Neutrophil (primary cell): Measurements from ENCODE around the gene AP2B1.
"Not testable (repeated sequence)": the region's sequence is repeated elsewhere in the genome, so short reads cannot be mapped to it uniquely, and the experiment has no call there.

ENCODE experiments used
- H3K27ac ChIP-seq: fragments of 200-600 bp; sonication (generic); 2 replicates; pipeline ENCODE4 v1.5.1; 2016; ENCODE audit warnings: mild to moderate bottlenecking, moderate library complexity
- H3K27me3 ChIP-seq: fragments of 200-600 bp; sonication (generic); 2 replicates; pipeline ENCODE4 v1.6.0; 2016; ENCODE audit warnings: mild to moderate bottlenecking
- H3K36me3 ChIP-seq: fragments of 200-600 bp; sonication (generic); 2 replicates; pipeline ENCODE4 v1.5.1; 2017
- H3K4me1 ChIP-seq, 2 experiments: fragments of 200-600 bp in 1 of 2; sonication (generic) in 1 of 2; 1 replicate in 1 of 2; 2 replicates in 1 of 2; pipeline versions ENCODE4 v1.5.1 to v1.6.1; 2013 to 2016; ENCODE audit warnings: low read depth in 1 of 2, low read length in 1 of 2, mild to moderate bottlenecking in 1 of 2, moderate library complexity in 1 of 2; ENCODE audit not compliant: control insufficient read depth in 1 of 2, insufficient read depth in 1 of 2
- H3K4me3 ChIP-seq, 2 experiments: fragments of 200-600 bp in 1 of 2; sonication (generic) in 1 of 2; 1 replicate in 1 of 2; 2 replicates in 1 of 2; pipeline ENCODE4 v1.5.1; 2013 to 2016; ENCODE audit warnings: low read depth in 1 of 2, low read length in 1 of 2, mild to moderate bottlenecking in 1 of 2, moderate library complexity in 1 of 2
- H3K9me3 ChIP-seq: fragments of 200-600 bp; sonication (generic); 2 replicates; pipeline ENCODE4 v1.5.1; 2016
- TF ChIP-seq, protein P1 (sequence below): fragments of 200-600 bp; sonication (generic); IDR thresholded peaks from 2 replicates; pipeline ENCODE4 v1.5.1; 2016; ENCODE audit warnings: antibody characterized with exemption

Gene AP2B1

DNA sequence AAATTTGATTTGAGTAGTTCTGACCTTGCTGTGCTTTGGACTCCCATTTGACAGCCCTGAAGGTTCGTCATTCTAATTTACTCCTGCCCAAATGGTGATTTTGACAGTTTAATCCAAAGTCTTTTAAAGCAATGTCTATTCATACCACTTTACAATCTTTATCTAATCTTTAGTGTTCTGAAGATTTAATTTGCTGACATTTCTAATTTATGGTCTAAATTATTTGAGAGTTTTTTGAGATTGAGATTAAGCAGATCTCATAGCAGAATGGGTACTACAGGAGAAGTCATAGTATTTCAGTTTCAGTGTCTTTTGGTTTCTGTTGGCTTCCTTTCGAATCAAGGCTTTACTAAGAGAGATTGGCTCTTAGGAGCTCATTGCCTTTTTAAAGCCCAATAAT lies 111.7 kb downstream of the AP2B1 start:
- Histone ChIP-seq H3K9me3 (no peaks in the 10 kb centered on the region), H3K27me3 (no peaks in the 10 kb centered on the region), H3K4me3 (no peak overlapping the region), H3K27ac (no peak overlapping the region), H3K4me1 (no peaks in the 10 kb centered on the region), H3K36me3 (peaks cover 33% of the 10 kb centered on the region)
- TF ChIP-seq, protein P1, sequence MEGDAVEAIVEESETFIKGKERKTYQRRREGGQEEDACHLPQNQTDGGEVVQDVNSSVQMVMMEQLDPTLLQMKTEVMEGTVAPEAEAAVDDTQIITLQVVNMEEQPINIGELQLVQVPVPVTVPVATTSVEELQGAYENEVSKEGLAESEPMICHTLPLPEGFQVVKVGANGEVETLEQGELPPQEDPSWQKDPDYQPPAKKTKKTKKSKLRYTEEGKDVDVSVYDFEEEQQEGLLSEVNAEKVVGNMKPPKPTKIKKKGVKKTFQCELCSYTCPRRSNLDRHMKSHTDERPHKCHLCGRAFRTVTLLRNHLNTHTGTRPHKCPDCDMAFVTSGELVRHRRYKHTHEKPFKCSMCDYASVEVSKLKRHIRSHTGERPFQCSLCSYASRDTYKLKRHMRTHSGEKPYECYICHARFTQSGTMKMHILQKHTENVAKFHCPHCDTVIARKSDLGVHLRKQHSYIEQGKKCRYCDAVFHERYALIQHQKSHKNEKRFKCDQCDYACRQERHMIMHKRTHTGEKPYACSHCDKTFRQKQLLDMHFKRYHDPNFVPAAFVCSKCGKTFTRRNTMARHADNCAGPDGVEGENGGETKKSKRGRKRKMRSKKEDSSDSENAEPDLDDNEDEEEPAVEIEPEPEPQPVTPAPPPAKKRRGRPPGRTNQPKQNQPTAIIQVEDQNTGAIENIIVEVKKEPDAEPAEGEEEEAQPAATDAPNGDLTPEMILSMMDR, result no peak

DNA sequence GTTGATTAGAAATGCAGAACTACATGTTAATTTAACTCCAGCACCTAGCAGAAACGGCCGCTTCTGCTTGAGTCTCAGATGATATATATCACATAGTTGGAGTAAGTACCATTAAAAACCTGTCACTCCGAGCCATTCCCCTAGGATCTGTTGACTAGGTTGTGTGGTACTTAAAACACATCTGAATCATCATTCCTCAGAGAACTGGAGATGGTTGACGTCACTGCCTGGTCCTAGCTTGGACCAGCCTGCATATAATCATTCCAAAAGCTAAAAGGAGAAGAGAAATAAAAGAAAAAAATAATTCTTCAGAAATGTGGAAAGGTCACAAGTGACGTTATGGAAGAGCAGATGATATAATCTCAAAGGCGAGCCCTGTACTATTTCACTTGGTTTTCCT lies 113.0 kb downstream of the AP2B1 start:
- TF ChIP-seq, protein P1, result no peak
- H3K27me3 ChIP-seq, result no peaks in the 10 kb centered on the region
- H3K4me1 ChIP-seq, result no peaks in the 10 kb centered on the region
- peaks cover 20% of the 10 kb centered on the region for H3K36me3 ChIP-seq
- H3K9me3 ChIP-seq, result no peaks in the 10 kb centered on the region
- H3K27ac ChIP-seq, result no peak overlapping the region
- H3K4me3 ChIP-seq, result no peak overlapping the region

DNA sequence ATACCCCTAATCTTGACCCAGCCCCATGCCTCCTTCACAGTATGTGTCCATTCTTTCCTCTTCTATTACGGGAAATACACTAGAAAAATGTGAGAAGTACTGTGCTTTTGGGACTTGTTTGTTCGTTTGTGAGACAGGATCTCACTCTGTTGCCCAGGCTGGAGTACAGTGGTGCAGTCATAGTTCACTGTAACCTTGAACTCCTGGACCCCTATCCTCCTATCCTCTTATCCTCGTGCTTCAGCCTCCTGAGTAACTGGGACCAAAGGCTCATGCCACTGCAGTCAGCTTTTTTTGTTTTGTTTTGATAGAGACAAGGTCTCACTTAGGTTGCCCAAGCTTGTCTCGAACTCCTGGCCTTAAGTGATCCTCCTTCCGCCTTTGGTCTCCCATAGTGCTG lies 114.4 kb downstream of the AP2B1 start:
- Histone ChIP-seq H3K9me3 (no peaks in the 10 kb centered on the region), H3K4me3 (no peak overlapping the region), H3K36me3 (peaks cover 6% of the 10 kb centered on the region), H3K27me3 (no peaks in the 10 kb centered on the region), H3K27ac (no peak overlapping the region), H3K4me1 (no peaks in the 10 kb centered on the region)
- TF ChIP-seq, protein P1, result no peak

DNA sequence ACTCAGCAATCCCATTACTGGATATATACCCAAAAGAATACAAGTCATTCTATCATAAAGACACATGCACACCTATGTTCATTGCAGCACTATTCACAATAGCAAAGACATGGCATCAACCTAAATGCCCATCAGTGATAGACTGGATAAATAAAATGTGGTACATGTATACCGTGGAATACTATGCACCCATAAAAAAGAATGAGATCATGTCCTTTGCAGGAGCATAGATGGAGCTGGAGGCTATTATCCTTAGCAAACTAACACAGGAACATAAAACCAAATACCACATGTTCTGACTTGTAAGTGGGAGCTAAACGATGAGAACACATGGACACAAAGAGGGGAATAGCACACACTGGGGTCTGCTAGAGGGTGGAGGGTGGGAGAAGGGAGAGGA lies 116.2 kb downstream of the AP2B1 start:
- not testable (repeated sequence) for H3K9me3 ChIP-seq, H3K36me3 ChIP-seq

DNA sequence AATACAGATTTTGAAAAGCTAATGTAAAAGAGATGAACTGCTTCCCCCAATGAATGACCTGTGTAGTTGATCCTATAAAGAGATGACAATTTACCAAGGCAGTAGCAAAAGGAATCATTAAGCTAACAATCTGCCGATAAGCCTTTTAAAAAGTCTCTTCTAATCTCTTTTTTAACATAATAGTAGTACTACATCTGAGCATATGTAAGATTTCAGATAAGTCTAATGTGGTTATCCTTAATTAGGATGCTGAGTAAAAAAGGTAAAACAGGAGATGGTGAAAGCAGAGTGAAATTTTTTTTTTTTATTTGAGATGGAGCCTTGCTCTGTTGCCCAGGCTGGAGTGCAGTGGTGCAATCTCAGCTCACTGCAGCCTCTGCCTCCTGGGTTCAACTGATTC lies 118.1 kb downstream of the AP2B1 start:
- Histone ChIP-seq H3K36me3 (peaks cover 9% of the 10 kb centered on the region), H3K4me3 (no peak overlapping the region), H3K4me1 (peaks cover 10 to 11% of the 10 kb centered on the region in 2 experiments), H3K9me3 (no peaks in the 10 kb centered on the region), H3K27ac (no peak overlapping the region), H3K27me3 (no peaks in the 10 kb centered on the region)
- TF ChIP-seq, protein P1, result no peak

More for the DNA sequence above, 116.2 kb downstream of the AP2B1 start:
- not testable (repeated sequence) for H3K4me3 ChIP-seq, H3K4me1 ChIP-seq, H3K27ac ChIP-seq, H3K27me3 ChIP-seq

DNA sequence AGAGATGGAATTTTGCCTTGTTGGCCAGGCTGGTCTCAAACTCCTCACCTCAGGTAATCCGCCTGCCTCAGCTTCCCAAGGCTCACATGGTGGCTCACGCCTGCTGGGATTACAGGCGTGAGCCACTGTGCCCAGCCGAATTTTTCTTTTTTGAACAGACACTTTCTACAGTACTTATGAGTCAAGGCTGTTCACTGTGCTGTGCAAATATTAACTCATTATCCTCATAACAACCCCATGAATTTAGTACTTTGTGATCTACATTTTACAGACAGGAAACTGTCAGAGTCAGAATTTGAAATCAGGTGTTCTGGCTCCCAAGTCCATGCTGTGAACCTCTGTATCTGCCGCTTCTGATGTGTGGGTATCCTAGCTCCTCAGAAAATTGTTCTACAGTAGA lies 118.6 kb downstream of the AP2B1 start:
- Histone ChIP-seq H3K36me3 (peaks cover 14% of the 10 kb centered on the region), H3K4me3 (no peak overlapping the region), H3K27ac (no peak overlapping the region), H3K9me3 (no peaks in the 10 kb centered on the region), H3K27me3 (no peaks in the 10 kb centered on the region), H3K4me1 (peaks cover 10 to 11% of the 10 kb centered on the region in 2 experiments)
- TF ChIP-seq, protein P1, result no peak
